T follicular helper cell (primary cell): ENCODE results near the gene KLC1.
A peak's percentile ranks its signal among the peaks of the same experiment; 100 is the strongest.

ENCODE experiments used
- DNase-seq: peaks from one replicate; pipeline ENCODE4 v3.0.0-alpha.2; 2020; ENCODE audit warnings: low read depth

Gene KLC1

DNA sequence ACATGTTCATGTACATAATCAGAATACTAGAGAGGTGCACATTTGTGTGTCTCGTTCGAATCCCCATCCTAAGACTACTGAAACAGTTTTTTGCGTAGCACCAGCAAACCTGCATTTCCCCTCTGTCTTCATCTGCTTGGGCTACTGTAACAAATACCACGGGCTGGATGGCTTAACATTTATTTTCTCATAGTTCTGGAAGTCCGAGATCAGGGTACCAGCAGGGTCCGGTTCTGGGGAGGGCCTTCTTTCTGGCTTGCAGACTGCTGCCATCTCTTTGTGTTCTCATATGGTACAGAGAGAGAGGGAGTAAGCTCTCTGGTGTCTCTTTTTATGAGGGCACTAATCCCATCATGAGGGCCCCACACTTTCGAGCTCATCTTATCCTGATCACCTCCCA, 30.6 kb downstream of the KLC1 start:
- no peak for DNase-seq

DNA sequence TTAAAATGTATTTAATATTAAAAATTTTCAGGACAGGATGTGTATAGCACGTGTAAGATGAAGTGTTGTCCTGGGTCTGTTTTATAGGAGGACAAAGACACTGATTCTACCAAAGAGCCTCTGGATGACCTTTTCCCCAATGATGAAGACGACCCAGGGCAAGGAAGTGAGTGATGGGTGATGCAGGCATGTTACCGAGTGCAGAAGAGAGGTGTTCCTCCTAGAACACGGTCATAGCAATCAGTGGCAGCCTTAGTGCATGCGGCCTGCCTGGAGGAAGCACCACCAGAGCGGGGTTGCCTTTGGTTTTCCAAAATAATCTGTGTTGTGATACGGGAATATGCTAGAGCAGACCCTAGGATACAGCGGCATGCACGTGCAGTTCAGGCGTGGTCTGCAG, 33.0 kb downstream of the KLC1 start:
- no peak for DNase-seq

DNA sequence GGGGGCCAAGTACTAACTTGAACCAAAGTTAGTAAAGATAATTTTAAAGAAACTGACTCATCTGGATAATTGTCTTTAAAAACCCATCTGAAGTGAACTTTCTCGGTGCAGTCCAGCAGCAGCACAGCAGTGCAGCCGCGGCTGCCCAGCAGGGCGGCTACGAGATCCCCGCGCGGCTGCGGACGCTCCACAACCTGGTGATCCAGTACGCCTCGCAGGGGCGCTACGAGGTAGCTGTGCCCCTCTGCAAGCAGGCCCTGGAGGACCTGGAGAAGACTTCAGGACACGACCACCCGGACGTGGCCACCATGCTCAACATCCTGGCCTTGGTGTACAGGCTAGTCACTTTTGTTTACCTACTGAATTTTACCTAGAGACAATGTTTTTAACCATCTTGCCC, 33.6 kb downstream of the KLC1 start:
- no peak for DNase-seq

DNA sequence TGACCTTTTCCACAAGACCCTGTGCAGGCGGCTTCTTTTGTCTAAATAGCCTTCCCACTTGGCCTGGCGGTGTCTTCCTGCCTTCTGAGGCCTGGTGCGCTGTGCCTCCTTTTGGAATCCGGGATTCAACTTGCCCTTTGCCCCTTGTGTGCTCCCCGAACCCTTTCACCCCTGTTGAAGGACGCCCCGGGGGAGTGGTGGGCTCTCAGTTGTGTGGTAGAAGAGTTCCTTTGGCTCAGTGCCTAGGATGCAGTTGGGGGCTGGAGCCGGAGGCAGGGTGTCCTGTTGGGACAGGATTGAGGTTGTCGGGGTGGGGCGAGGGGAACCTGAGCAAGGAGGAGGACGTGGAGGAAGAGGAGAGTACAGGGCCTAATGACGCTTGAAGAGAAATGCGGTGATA, 34.5 kb downstream of the KLC1 start:
- no peak for DNase-seq

DNA sequence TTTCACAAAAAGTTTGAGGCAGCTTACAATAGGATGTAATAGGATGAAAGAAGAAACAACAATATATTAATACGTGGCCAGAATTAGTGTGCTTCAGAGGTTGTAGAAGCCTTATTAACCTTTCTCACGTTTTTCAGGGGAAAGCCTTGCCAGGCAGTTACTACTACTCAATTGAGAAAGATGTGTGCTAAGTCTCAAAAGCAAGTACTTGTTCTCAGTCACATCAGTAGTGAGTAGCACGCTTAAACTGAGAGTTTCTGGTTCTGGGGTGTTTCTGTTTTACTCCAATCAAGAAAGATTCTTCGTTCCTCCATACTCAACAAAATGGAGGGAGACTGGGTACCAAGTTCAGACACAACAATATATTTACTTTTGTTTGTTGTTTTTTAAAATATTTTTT, 38.7 kb downstream of the KLC1 start:
- DNase-seq, result no peak

DNA sequence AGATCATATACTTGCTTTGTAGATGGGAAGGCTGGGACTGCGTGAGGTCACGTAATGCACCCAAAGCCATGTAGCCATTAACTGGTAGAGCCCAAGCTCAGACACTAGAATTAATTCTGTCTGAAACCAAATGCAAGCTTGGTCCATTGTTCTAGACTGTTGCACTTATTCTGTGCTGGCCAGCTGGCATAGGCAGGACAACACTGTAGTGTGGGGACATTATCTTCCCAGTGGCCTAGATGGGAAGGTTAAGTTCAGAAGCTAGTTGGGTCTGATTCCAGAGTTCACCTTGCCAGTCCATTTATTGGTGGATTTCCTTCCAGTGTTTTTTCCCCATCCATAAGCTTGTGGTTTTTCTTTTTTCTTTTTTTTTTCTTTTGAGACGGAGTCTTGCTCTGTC, 39.1 kb downstream of the KLC1 start:
- DNase-seq, result no peak

DNA sequence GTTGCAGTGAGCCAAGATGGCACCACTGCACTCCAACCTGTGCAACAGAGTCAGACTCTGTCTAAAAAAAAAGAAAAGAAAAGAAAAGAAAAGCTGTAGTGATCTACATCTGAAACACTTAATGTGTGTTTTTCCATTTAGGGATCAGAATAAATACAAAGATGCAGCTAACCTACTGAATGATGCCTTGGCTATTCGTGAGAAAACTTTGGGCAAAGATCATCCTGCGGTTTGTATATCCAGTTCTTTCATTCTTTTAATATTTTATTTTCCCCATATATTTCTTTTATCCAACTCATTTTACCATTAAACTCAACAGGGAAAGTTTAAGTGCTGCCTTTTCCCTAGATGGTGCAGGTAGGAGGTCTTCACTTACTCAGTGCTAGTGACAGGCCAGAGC, 40.4 kb downstream of the KLC1 start:
- DNase-seq, result no peak

DNA sequence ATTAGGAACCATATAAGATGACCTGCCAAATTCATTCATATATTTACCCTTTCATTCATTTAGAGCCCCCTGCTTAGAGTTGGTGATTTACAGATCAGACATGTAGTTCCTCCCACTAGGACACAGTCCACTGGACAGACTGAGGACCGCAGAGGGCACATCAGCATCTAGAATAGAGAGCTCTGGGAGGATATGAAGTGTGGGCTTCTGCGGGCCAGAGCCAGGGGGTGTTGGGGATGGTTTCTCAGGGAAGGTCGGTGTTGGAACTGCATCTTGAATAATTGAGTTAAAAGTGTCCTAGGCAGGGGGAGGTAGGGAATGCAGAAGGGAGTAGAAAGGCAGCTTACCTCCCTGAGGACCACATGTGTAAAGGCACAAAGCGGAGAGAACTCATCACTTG, 42.9 kb downstream of the KLC1 start:
- no peak for DNase-seq

DNA sequence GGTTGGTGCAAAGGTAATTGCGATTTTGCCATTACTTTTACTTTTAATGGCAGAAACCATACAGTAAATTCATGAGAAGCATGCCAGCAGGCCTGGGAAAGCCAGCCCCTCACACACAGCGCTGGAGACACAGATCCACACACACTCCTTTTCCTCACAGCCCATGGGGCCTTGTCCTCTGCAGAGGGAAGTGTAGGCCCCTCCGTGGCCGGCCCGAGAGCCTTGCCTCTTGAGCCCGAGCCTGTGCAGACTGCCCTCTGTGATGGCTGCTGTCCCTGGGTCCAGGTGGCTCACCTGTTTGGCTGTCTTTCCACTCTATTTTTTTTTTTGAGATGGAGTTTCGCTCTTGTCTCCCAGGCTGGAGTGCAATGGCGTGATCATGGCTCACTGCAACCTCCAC, 46.9 kb downstream of the KLC1 start:
- DNase-seq, result no peak

DNA sequence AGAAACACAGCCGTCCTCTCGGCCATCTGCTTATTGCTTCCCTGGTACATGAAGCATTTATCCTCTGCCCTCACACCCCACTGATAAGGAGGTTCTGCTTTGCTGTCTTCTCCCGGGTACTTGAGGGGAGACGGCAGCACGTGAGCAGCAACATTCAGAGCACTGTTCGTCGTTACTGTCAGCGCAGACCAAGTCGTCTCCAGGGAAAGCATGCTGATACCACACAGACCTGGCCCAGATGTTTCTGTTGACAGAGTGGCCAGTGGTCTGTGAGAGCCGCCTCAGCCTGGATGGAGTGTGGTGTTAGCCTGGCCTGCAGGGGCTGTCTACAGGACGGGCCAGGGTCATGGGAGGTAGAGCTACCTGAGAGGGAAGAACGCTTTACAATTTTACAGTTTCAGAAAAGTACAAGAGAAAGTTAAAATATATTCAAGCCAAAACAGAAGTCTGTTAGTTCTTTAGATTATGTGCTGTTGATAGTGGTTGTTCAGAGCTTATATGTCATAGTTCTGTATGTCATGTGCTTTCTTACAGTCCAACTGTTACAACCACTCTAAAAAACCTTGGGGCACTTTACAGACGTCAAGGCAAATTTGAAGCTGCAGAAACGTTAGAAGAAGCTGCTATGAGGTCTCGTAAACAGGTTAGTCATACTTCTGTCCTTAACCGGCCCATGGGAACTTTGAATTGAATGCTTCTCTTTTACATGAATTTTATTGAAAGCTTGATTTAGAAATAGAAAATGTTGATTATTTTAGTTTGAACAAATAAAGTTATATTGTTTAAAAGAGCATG, 48.1 kb downstream of the KLC1 start:
- DNase-seq, result no peak

DNA sequence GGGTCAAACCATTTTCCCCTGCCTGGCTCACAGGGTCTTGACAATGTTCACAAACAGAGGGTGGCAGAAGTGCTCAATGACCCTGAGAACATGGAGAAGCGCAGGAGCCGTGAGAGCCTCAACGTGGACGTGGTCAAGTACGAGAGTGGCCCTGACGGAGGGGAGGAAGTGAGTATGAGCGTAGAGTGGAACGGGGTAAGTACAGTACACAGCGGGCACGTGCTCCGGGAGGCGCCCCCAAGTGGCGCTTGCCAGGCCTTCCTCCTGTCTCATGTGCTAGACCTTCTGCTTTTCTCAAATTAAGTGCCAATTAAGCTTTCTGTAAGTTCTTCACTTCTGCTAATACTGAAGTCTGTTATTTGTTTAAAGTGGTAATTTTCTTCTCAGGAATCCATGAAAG, 50.3 kb downstream of the KLC1 start:
- peak; percentile 6 for DNase-seq

DNA sequence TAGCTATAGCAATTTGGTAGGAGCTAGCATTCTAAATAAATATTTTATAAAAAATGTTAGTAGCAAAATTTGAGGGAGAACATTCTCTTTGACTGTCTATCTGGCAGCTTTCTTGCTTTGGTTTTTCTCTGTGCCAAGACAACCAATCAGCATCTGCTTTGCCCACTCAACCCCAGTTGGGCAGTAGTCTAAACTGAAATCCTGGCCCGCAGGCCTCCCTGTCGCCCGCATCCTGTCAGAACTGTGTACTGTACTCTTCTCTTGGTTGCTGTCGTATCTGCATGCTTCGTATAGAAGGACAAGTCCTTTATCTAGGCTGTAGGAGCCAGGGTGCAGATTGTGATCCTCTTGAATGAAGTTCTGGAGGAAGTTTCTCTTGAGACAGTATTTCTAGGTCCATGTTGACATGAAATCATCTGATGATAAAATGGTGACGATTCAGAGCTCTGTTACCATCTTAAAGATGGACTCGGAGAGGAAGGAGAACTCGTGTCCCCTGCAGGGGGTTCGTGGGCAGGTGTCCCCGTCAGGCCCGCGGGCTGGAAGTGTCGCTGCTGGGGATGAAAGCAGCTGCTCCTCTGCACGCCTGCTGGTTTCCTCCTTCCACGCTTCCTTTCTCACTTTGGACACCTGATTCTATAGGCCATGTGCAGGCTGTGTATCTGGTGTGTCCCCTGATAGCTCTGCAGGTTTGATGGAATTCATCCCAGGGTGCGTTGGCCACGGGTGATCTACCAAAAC, 51.6 kb downstream of the KLC1 start:
- no peak for DNase-seq

DNA sequence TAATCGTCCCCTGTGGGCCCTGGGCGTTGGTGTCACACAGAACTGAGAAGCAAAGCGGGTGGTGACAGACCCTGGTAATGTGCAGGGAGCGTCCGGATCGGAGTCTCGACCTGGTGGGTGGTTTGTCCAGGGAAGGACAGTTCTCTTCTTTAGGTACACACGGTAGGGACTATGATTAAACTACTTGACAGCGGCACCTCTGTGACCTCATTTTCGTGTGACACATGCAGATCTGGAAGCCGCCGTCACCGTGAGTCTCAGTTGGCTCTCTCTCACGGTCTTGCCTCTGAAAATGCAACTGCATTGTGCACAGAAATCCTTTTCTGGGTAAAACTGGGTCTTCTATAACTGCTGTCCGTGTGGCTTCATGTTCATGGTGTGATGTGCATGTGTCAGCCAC, 54.1 kb downstream of the KLC1 start:
- DNase-seq, result no peak

DNA sequence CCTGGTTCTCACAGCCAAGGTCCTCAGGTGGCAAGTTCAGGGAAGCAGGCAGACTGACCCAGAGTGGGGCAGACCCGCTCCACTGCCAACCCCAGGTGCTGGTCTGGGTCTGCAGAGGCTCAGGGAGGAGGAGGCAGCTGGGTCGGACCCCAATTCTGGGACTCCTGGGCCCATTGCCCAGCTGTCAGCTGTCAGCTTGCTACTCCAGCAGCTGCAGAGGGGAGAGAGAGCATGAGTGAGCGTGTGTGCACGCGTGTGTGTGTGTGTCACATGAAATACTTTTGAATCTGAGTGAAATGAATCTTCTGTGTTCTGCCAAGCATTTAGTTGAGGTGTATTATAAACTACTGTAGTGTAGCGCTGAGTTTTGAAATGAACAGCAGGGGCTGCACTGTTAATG, 55.5 kb downstream of the KLC1 start:
- no peak for DNase-seq

DNA sequence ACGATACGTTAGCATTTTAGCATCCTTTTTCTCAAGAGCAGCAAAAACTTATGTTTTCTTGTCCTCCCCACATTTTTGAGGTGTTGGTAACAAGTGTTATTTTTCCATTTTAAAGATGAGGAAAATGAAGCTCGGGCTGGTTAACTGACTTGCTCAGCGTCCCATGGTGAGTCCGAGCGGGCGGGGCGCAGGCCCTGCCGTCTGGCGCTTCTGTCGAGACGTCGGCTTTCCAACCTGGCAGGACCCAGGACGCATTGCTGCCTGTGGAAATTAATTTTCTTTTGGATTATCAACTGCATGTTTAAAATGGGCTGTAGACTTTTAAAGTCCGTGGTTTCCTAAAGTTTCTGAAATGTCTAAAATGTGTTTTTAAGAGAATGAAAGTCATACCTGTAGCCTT, 55.9 kb downstream of the KLC1 start:
- no peak for DNase-seq

DNA sequence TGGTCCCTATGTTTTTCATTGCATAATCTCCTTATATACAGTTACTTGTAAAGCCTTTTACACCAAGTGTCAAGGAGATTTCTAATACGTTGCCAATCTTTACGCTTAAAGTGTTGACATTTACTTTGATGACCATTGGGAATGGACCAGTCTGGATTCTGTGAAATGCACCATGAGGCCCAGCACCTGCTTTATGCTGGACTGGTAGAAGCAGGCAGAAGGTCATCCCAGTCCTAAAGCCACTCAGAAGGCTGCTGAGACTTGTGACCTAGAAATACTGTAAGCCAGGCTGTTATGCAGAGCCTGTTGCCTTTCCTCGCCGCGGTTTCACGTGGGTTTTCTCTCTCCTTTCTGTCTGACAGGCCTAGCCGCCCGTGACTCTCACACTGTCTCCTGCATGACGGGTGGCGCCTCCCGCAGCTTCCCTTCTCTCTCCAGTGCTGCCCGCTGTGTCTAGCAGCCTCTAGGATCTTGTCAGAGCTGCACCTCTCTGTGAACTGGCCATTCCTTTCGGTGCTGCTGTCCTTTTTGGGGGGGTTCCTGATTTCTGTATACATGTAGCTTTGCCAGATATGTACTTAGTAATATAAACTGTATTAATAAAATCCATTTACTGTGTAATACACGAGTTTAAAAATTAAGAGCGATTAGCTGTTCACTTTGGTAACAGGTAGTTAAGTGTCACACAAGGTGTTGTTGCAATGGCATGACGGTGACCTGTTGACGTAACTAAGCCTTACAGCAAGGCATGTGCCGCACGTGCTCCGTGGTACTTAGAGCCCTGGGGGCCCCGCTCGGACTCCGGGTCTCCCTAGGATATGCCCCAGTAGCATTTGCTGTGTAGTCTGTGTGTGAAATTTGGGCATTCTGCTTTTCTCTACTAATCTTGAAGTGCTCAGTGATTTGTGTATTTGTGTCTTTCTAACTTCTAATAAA, 56.5 kb downstream of the KLC1 start:
- no peak for DNase-seq

DNA sequence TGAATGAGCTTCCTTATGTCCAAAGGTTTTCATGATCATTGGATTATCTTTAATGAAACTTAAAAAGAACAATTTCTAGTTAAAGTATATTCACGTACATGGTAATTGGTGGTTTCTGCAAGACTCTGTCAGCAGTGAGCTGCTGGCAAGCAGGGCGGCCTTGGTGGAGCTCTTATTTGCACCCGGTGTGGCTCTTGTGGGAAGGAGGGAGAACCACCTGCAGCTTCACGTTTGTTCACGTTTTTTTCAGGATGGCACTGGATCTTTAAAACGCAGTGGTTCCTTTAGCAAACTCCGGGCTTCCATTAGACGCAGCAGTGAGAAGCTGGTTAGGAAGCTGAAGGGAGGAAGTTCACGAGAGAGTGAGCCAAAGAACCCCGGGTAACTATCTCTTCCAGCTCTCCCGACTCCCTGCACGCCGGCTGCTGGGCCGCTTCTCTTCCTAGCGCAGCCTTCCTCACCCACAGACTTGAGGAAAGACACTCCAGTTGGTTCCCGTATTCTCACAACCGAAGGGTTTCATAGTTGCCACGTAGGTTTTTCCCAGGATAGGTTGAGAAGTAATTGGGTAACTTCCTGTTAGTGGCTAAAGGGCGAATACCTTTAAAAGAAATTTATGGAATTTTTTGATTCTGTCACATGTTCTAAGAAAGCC, 57.9 kb downstream of the KLC1 start:
- DNase-seq, result no peak

DNA sequence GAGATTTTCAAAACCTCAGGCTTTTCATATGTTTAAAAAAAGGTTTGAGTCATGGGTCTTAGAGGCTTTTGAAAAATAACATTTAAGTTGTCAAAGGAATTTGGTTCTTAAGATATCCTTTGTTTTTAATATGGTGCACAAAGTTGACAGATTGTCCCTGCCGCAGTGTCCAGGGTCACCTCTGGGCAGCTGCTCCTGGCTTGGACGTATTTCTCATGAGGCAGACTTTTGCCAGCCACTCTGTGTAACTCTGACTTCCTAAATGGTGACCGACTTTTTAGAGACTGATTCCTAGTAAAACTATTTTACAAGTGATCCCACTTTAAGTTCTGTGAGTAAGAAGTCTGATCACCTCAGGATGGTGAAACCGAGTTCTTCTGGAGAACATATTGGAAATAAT, 58.7 kb downstream of the KLC1 start:
- DNase-seq, result no peak

DNA sequence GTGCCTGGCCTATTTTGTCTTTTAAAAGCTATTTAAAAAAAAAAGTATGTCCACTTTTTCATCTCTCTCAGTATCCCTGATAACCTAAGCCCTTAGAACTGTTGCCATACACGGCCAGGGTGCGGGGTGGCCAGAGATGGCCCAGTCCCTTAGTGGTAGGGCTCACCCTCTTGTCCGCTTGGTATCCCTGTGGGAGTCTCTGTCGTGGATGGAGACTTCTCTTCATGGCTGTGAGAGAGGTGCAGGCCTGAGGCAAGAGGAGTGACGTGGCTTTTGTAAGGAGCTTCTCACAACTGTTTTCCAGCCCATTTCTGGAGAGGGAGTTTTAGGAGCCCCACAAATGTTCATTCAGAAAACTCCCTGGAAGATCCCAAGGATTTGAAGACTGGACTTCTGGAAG, 59.4 kb downstream of the KLC1 start:
- no peak for DNase-seq

DNA sequence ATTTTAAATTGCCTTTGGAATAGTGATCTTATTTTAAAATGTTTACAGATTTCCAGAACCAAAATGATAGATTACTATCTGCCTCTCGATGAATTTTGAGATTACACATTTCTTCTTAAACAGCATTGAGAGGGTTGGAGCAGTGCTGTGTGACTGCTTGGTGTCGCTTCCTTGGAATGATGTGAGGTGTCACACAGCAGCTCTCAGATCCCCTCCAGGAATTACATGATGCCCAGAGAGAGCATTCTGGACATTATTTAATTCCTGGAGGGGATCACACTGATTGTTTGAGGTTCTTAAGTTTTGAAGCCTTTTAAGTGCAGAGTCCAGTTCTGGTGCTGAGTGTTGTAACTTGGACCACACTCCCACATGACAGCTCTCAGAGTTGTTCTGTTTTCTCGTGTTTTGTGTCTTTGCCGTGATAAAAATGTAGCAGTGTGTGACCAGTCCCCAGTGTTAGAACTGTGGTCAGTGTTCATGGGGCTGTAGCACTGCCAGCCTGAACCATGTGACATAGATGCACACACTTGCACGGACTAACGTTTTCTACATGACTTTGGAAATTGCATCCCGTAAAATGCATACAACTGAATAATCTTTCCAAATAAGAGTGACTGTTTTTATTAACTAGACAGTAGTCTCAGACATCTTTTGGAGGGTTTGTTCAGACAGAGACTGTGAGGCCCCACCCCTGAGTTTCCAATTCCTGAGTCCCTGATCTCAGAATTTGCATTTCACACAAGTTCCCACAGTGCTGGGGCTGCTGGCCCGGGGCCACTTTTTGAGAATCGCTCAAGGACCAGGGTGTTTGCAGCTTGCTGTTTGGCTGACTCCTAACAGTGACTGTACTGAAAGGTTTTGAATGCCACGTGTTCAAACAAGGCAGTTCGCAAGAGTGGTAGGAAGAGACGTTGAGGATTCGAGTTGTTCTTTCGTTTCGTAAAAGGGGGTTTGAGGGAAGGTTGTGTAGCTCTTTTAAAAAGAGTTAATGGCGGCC, 60.2 kb downstream of the KLC1 start:
- DNase-seq, result no peak

DNA sequence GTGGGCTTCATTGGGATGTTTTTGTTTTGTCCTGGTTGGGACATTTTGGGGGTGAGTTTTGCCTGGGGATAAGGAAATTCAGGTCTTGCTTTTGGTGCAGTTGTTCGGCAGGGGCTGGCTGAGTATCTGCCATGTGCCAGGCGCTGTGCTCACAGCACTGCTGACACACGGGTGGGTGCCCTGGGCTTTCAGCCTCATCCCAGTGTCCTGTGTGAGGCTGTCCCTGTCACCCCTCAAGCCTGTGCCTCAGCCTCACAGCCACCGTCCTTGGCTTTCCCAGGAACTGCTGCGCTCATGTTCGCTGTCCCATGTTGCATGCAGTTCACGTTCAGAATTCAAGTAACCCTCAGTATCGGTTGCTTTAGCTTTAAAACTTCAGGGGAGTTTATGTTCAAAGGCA, 61.3 kb downstream of the KLC1 start:
- DNase-seq, result no peak
